ENCODE data around the gene SCFD2.

Gene SCFD2

DNA sequence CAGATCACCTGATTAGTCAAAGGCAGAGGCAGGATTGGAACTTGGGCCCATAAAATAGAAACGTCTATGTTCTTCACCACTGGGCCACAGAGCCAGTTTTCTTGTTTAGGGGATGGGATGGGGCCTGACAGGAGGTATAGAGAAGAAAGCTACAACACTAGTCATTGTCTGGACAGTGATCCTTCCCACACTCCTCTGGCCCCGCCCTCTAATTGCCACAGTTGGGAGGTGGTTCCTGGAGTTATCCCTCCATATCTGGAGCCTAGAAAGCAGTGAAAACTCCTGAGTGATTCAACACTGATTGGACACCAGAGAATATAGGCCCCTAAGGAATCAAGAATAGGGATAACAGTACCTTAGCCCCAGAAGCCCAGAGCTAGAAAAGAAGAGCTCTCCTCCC is 480.9 kb downstream of the SCFD2 start:
- no peak for DNase-seq (ENCODE audit: low spot score)
- TF ChIP-seq, protein P1, sequence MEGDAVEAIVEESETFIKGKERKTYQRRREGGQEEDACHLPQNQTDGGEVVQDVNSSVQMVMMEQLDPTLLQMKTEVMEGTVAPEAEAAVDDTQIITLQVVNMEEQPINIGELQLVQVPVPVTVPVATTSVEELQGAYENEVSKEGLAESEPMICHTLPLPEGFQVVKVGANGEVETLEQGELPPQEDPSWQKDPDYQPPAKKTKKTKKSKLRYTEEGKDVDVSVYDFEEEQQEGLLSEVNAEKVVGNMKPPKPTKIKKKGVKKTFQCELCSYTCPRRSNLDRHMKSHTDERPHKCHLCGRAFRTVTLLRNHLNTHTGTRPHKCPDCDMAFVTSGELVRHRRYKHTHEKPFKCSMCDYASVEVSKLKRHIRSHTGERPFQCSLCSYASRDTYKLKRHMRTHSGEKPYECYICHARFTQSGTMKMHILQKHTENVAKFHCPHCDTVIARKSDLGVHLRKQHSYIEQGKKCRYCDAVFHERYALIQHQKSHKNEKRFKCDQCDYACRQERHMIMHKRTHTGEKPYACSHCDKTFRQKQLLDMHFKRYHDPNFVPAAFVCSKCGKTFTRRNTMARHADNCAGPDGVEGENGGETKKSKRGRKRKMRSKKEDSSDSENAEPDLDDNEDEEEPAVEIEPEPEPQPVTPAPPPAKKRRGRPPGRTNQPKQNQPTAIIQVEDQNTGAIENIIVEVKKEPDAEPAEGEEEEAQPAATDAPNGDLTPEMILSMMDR (IDR thresholded peaks at IDR 0.05; ENCODE audit: extremely low read depth, missing control alignments), result no peak

GRCh38 chr4:52883707-52884669 is 481.9 kb downstream of the SCFD2 start:
- DNase-seq (ENCODE audit: low spot score), result no peak
- TF ChIP-seq, protein P1 (IDR thresholded peaks at IDR 0.05; ENCODE audit: extremely low read depth, missing control alignments), result no peak

GRCh38 chr4:52883183-52883621 is 482.7 kb downstream of the SCFD2 start:
- DNase-seq (ENCODE audit: low spot score), result no peak
- TF ChIP-seq, protein P1 (IDR thresholded peaks at IDR 0.05; ENCODE audit: extremely low read depth, missing control alignments), result no peak

GRCh38 chr4:52880994-52881393 is 484.9 kb downstream of the SCFD2 start:
- no peak for DNase-seq (ENCODE audit: low spot score)

DNA sequence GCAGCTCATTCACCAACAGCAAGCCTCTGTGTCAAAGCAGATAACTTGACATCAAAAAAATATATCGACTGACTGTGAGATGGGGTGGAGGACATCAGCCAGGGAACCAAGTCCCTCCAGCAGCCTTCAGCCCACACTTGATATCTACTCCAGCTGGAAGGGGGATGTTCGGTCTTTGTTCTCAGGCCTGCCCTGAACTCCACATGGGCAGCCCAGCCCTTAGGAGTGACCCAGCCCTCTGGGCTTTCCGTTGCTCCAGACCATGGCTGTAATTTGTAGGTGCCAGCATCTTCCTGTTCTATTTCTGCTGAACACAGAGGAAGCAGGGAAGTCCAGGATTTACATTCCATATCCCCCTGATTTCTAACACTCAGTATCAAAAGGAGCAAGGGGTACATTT is 486.4 kb downstream of the SCFD2 start:
- TF ChIP-seq, protein P1 (IDR thresholded peaks at IDR 0.05; ENCODE audit: extremely low read depth, missing control alignments), result no peak
- no peak for DNase-seq (ENCODE audit: low spot score)

More at GRCh38 chr4:52880994-52881393, 484.9 kb downstream of the SCFD2 start:
- TF ChIP-seq, protein P1 (IDR thresholded peaks at IDR 0.05; ENCODE audit: extremely low read depth, missing control alignments), result no peak

GRCh38 chr4:52877694-52878093 is 488.2 kb downstream of the SCFD2 start:
- no peak for DNase-seq (ENCODE audit: low spot score)
- TF ChIP-seq, protein P1 (IDR thresholded peaks at IDR 0.05; ENCODE audit: extremely low read depth, missing control alignments), result no peak

GRCh38 chr4:52877036-52877435 is 488.8 kb downstream of the SCFD2 start:
- no peak for DNase-seq (ENCODE audit: low spot score)
- TF ChIP-seq, protein P1 (IDR thresholded peaks at IDR 0.05; ENCODE audit: extremely low read depth, missing control alignments), result no peak
